Skeletal muscle tissue (tissue), 4 donors: ENCODE data around the gene ZFAND2B. TPM values are rescaled to one million over a fixed set of nuclear protein-coding genes. Genes with fewer than 3 reads are reported as not detected.

Experiments used
- H3K27ac ChIP-seq: one replicate; pipeline ENCODE4 v1.7.0; 2013; ENCODE audit warnings: mild to moderate bottlenecking, low read depth, low read length, inconsistent platforms
- H3K27me3 ChIP-seq, 3 donors: one replicate each; pipeline ENCODE4 v1.7.0; 2013; ENCODE audit warnings: low read length in 3 of 3; ENCODE audit not compliant: control insufficient read depth in 3 of 3, insufficient read depth in 3 of 3
- H3K36me3 ChIP-seq, 3 donors: one replicate each; pipeline ENCODE4 v1.7.0; 2013; ENCODE audit warnings: low read length in 3 of 3; ENCODE audit not compliant: control insufficient read depth in 3 of 3, insufficient read depth in 3 of 3
- H3K4me1 ChIP-seq, 3 donors: one replicate each; pipeline ENCODE4 v1.7.0; 2013; ENCODE audit warnings: low read length in 3 of 3, mild to moderate bottlenecking in 3 of 3; ENCODE audit not compliant: control insufficient read depth in 3 of 3, insufficient read depth in 3 of 3
- H3K4me3 ChIP-seq, 3 donors: one replicate each; pipeline ENCODE4 v1.7.0; 2013; ENCODE audit warnings: low read length in 3 of 3
- H3K9ac ChIP-seq, 3 donors: one replicate each; pipeline ENCODE4 v1.7.0; 2013; ENCODE audit warnings: low read length in 3 of 3, mild to moderate bottlenecking in 3 of 3, moderate library complexity in 2 of 3, low read depth in 1 of 3
- H3K9me3 ChIP-seq, 3 donors: one replicate each; pipeline ENCODE4 v1.7.0; 2013; ENCODE audit warnings: low read length in 3 of 3; ENCODE audit not compliant: control insufficient read depth in 3 of 3
- total RNA-seq: library from RNA; depleted of rRNA; stranded (reverse); fragments of >200 nt; gene quantifications from one replicate; pipeline ENCODE4 v1.2.3, GENCODE V29; 2014
- donor health status: Osteomylitis.

ZFAND2B gene
- total RNA-seq, 1 donor from 2014 or later, result 11.5 TPM

DNA sequence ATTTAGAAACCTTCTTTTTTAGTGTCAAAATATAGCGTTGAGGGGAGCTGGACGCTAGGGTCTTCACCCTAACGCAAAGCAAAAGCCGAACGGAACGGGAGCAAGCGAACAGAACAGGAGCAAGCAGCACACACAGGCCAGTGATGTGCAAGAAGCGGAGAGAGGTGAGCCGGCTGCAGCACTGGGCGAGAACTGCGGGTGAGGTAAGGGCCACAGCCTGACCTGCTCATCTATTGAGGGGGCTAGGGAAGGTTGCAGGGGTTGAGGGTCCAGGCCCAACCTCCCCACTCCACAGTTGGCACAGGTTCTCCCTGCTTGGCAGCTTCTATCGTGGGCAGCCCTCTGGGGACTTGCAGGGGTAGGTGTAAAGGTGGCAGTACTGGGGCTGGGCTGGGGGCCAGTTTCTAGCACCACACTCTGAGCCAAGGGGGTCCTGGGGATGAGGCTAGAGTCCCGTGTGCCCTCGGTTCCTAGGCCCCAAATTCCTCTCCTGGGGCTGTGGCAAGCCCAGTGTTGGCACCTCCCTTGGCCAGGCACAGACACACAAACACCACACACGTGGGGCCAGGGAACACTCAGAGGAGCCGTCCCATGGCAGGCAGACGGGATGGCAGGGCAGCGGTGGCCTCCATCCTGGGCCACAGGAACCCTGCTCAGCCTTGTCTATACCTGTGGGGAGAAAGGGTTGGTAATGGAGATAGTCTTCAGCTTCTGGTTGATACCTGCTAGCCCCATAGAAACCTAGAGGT, 13.4 kb downstream of the ZFAND2B start:
- Histone ChIP-seq H3K9me3 (no peaks in the 10 kb centered on the region), H3K36me3 (peaks cover 57 to 70% (median 65%) of the 10 kb centered on the region in 3 donors), H3K27me3 (no peaks in the 10 kb centered on the region), H3K9ac (peak overlapping the region in 2 of 3 donors; percentile 73 to 89), H3K4me3 (peak overlapping the region in 1 of 3 donors; percentile 79), H3K27ac (peak overlapping the region; percentile 93), H3K4me1 (peaks cover 32 to 49% (median 35%) of the 10 kb centered on the region in 3 donors)

DNA sequence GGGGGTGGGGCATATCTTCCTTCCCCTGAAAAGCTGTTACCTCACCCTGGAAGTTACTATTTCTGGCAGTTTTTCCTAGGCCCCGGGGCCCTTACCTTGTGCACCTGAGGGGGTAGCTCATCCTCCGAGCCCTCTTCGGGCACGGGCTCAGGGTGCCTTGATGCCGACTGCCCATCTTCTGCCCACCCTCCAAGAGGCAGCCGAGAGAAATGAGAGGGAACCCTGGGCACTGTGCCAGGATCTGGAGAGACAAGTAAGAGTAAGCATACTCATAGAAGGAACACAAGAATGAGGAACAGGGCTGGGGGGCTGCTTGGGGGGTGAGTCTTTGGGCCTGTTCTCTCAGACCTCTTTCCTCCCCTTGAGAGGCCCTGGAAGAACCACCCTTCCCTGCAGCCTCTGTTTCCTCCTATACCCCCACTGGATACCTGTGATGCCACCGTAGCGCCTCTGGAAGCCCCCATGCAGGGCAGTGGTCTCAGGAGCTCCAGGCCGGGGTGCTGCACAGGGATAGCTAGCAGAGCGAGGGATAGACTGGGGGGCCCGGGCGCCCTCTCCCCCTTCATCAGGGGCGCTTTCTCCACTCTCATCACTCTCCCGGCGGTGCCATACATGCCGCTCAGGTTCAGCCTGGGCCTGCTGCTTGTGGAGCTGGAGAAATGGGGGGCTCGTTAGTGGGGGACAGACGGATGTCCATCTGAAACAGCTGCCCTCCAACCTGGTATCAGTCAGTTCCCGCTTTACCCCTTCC, 14.2 kb downstream of the ZFAND2B start:
- no peak overlapping the region for H3K4me3 ChIP-seq
- H3K27ac ChIP-seq, result no peak overlapping the region
- peaks cover 32 to 48% (median 35%) of the 10 kb centered on the region in 3 donors for H3K4me1 ChIP-seq
- H3K36me3 ChIP-seq, result peaks cover 63 to 70% (median 65%) of the 10 kb centered on the region in 3 donors
- H3K9me3 ChIP-seq, result no peaks in the 10 kb centered on the region
- H3K27me3 ChIP-seq, result no peaks in the 10 kb centered on the region
- H3K9ac ChIP-seq, result no peak overlapping the region

DNA sequence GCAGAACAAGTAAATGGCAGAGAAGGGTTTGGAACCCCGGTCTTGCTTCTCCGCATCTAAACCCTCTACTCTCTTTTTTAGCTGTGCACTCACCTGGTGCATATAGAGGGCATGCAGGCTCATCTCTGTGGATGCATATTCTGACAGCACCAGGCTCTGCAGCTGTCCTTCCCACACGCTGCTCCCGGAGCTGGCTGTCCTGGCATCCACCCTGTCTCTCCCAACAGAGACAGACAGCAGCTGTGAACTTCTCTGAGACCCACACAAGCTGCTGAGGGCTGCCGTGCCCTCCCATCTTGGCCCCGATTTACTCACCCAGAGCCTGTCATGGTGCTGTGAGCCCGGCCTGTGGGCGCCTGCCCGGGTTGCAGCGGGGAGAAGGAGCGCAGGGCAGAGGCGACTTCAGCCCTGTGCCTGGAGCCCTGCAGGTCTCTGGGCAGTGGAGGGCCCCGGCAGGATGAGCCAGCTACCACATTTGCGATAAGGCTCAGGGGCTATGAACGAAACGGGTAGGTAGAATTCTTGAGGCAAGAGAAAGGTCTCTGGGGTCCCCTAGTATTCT, 15.5 kb downstream of the ZFAND2B start:
- Histone ChIP-seq H3K27me3 (no peaks in the 10 kb centered on the region), H3K4me3 (no peak overlapping the region), H3K4me1 (peaks cover 27 to 36% (median 27%) of the 10 kb centered on the region in 3 donors), H3K36me3 (peaks cover 58 to 69% (median 69%) of the 10 kb centered on the region in 3 donors), H3K9ac (peak overlapping the region in 1 of 3 donors; percentile 25), H3K9me3 (no peaks in the 10 kb centered on the region), H3K27ac (no peak overlapping the region)

DNA sequence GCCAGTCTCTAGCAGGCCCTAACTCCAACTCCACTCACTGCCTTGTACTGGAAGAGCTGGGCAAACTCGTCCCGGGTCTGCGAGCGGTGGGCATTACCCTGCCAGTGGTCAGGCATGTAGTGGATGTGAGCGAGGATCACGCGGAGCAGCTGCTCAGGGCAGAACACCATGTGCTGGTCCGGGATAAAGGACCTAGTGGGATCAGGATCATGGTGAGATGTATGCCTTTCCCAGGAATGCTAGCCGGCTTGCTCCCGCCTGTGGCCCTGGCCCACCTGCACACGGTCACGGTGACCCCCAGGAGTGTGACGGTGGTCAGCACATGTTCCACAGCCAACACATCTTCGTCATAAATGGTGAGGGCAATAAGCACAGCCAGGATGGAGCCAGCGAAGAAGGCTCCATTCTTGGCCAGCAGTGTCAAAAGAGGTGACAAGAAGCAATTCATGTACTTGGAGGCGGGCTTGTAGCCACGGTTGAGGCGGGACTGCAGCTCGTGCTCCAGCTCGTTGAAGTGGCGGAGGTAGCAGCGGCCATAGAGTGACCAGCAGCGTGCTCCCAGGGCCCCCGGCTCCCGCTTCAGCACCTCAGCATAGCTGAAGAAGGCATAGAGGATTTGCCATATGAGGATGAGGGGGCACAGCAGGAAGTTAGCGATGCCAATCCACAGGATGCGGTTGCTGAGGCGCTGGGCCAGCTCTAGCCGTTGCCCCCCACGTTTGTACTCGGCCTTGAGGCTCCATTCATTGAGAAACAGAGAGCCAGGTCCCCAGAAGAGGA, 17.4 kb downstream of the ZFAND2B start:
- Histone ChIP-seq H3K36me3 (peaks cover 65 to 69% (median 69%) of the 10 kb centered on the region in 3 donors), H3K9me3 (no peaks in the 10 kb centered on the region), H3K27ac (no peak overlapping the region), H3K4me1 (peaks cover 28 to 37% (median 30%) of the 10 kb centered on the region in 3 donors), H3K9ac (peak overlapping the region in 1 of 3 donors; percentile 1), H3K27me3 (no peaks in the 10 kb centered on the region), H3K4me3 (no peak overlapping the region)

DNA sequence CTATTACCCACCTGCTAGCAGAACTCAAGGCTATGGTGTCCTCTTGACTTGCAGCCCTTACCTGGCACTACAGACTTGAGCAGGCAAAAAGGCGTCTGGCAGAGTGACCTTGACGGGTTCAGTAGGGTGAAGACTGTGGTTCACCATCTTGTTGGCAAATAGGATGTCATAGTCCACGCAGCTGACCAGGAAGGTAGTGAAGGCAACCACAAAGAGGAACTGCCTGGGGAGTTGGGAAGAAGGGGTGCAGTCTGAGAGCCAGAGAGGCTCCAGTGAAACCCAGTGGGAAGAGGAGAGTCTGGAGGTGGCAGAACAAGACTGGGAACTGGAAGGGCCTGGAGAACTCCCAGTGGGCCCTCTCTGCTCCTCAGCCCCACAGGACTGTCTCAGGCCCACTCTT, 18.8 kb downstream of the ZFAND2B start:
- no peak overlapping the region for H3K4me3 ChIP-seq
- peaks cover 58 to 62% (median 61%) of the 10 kb centered on the region in 3 donors for H3K36me3 ChIP-seq

DNA sequence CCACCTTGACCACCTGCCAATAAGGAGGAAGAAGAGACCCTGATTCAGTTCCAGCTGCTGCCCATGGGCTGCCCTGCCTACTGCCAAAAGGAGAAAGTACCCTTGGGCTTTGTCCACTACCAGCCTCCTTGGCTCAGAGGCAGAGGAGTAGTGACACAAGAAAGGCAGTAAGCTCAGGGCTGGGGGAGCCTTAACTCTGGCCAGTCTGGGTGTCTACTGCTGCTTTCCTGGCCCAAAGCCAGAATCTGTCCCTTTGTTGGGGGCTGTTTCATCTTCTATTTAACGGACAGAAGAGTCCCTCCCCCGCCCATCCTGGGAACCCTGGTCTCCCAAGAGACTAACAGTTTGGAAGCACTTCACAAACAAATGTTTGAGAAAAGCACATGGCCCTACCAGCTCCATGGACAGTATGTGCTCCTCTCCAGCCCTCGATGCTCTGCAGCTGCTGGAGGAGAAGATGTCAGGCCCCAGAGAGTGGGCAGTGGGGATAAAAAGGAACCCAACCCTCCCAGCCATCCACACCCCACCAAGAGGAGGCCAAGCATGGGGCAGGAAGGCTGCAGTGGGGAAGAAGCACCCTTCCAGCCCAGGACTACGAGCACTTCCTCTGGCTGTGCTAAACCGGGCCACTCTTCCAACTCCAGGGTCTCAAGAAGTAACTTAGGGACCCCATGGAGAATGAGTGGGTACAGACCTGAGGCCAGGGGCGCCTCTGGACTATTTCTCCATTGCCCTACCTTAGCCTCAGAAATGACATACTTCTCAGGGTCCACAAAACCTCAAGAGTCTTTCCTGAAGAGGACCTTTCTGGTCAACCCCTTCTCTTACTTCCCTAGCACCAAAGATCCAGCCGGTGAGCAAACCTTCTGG, 21.7 kb downstream of the ZFAND2B start:
- H3K27me3 ChIP-seq, result no peaks in the 10 kb centered on the region
- peak overlapping the region; percentile 93 for H3K27ac ChIP-seq
- peak overlapping the region; percentile 91 to 98 (median 96) for H3K9ac ChIP-seq
- peaks cover 23 to 30% (median 25%) of the 10 kb centered on the region in 3 donors for H3K4me1 ChIP-seq
- peaks cover 42 to 54% (median 52%) of the 10 kb centered on the region in 3 donors for H3K36me3 ChIP-seq
- peak overlapping the region; percentile 88 to 91 (median 90) for H3K4me3 ChIP-seq
- no peaks in the 10 kb centered on the region for H3K9me3 ChIP-seq

More for the DNA sequence above, 18.8 kb downstream of the ZFAND2B start:
- Histone ChIP-seq H3K4me1 (peaks cover 18 to 30% (median 19%) of the 10 kb centered on the region in 3 donors), H3K9me3 (no peaks in the 10 kb centered on the region), H3K27ac (no peak overlapping the region), H3K9ac (no peak overlapping the region), H3K27me3 (no peaks in the 10 kb centered on the region)

DNA sequence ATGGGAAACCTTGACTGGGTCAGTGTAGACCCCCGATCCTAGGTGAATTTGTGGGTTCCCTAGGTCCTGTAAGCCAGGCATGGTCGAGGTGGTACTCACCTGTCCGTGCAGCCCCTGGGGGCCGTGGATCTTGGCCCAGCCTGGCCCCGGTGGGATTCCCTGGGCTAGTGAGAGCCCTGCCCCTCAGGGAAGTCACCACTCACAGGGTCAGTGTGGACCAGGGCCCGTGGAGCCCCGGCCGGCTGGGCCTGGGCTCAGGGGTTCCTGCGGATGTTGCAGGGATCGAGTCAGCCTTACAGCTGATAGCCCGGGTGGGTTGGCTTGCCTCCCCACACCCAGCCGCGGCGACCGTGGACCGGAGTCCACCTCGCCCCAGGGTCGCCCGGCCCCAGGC, 22.3 kb downstream of the ZFAND2B start:
- H3K4me3 ChIP-seq, result peak overlapping the region; percentile 88 to 91 (median 90)
- peaks cover 23 to 30% (median 25%) of the 10 kb centered on the region in 3 donors for H3K4me1 ChIP-seq
- peak overlapping the region; percentile 91 to 98 (median 96) for H3K9ac ChIP-seq
- H3K27ac ChIP-seq, result peak overlapping the region; percentile 93
- no peaks in the 10 kb centered on the region for H3K27me3 ChIP-seq
- no peaks in the 10 kb centered on the region for H3K9me3 ChIP-seq
- peaks cover 39 to 54% (median 52%) of the 10 kb centered on the region in 3 donors for H3K36me3 ChIP-seq

DNA sequence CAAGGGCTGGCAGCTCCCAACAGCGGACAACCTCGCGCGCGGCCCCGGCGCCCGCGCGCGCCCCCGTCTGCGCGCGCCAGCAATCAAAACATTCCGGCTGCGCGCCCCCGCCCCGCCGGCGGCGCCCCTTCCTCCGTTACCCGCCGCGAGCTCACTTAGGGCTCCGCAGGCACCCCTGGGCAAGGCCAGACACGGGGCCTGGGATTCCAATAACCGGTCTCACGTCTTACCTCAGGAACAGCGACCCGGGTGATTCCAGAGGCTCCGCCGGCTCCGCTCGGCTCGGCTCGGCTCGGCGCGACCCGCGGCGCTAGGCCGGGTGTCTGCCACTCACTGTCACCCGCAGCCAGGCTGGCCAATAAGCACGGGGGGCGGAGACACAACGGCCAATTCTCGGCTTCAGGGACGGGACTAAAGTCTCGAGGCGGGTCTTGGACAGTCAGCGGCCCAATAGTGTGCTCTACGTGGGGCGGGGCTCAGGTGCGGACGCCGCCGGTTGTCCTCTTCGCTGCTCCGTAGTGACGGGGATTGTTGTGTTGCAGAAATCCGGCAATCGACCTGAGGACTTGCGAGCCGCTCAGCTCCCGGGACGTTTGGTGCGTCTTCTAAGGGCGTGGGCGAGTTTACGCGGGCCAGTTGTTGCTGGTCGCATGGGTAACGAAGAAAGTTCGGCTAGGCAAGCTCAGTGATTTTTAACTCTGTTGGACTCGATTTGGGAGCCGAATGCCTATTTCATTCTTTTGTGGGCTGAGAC, 22.9 kb downstream of the ZFAND2B start, which contains the start of the genes ANKZF1 and ATG9A:
TSS of gene ANKZF1 (plus strand) at position 502 of the 754 bp plus-strand sequence. CDS start 452 bp downstream, outside the sequence.
TSS of gene ATG9A (minus strand) at position 332 of the 754 bp plus-strand sequence. CDS start 1,612 bp downstream, outside the sequence.
- H3K4me3 ChIP-seq, result peak within 1 kb of the TSS; percentile 91 to 98 (median 92)
- H3K4me1 ChIP-seq, result peaks cover 23 to 30% (median 25%) of the 10 kb centered on the region in 3 donors
- H3K9me3 ChIP-seq, result no peaks in the 10 kb centered on the region
- peak within 1 kb of the TSS; percentile 93 for H3K27ac ChIP-seq
- H3K27me3 ChIP-seq, result no peaks in the 10 kb centered on the region
- H3K9ac ChIP-seq, result peak within 1 kb of the TSS; percentile 91 to 98 (median 96)
- peaks cover 39 to 54% (median 52%) of the 10 kb centered on the region in 3 donors for H3K36me3 ChIP-seq
